ENCODE data around the gene LRRC56.
A peak's percentile ranks its signal among the peaks of the same experiment; 100 is the strongest.

The LRRC56 gene, protein sequence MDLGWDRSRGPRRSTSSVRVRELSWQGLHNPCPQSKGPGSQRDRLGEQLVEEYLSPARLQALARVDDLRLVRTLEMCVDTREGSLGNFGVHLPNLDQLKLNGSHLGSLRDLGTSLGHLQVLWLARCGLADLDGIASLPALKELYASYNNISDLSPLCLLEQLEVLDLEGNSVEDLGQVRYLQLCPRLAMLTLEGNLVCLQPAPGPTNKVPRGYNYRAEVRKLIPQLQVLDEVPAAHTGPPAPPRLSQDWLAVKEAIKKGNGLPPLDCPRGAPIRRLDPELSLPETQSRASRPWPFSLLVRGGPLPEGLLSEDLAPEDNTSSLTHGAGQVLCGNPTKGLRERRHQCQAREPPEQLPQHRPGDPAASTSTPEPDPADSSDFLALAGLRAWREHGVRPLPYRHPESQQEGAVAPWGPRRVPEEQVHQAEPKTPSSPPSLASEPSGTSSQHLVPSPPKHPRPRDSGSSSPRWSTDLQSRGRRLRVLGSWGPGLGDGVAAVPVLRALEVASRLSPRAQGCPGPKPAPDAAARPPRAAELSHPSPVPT

DNA sequence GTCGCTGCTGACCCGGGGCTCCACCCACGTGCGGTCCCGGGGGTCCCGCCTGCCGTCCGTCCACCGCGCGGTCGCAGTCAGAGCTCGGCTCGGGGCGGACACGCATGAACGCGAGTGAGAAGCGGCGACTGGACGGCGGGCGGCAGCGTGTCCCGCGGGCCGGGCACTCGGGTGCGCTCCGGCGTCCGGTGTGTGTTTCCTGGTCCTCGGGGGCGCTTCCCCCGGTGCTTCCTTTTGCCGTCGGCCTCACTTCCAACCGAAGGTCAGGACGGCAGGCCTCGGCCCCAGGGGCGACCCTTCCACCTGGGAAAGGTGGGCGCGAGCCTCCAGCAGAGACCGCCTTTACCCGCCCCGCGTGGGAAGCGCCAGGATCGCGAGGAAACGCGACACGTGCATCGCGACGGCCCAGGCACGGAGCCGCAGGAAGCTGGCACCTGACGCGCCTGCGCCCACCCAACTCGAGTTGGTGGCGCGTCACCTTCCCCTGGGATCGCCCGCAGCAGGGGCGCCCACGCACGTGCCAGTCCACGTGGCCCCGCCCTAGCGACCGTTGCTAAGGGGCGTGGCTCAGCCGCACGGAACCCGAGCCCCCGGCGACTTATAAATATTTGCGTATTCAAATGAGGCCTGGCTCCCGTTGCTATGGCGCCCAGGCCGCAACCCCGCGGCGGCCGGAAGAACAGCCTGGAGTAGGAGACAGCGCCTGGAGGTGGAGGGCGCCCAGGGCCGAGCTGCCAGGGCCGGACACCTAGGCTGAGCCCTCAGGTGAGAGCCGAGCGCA, at the start of gene LRRC56:
TSS of gene LRRC56 (plus strand) at position 687 of the 781 bp plus-strand sequence. CDS start 3,158 bp downstream, outside the sequence.
- H3K27ac ChIP-seq, result peak within 1 kb of the TSS in 20 of 21 experiments; percentile 0 to 96 (median 88)
- H3K4me3 ChIP-seq, result peak within 1 kb of the TSS; percentile 57 to 88 (median 83)

DNA sequence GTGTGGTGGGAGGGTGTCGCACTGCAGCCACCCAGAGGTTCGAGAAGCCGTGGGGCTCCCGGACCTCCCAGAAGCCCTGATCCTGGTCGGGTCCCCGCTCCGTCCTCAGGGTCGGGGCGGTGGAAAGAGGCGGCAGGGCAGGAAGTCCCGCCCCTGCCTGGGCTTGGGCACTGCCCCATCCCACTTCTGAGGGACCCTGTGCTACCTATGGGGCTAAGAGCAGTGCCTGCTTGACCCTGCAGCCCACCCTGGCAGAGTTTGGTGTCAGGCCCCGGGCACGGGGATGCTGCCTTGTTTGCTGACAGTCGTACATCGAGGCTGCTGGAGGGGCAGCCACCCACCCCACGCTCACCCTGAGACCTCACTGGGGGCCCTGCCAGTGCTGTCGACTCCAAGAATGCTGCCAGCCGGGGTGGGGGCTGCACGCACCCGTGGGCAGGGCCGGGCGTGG, 49.7 kb upstream of the LRRC56 start:
- H3K4me3 ChIP-seq, result no peak overlapping the region
- peak overlapping the region in 1 of 21 experiments; percentile 1 for H3K27ac ChIP-seq

DNA sequence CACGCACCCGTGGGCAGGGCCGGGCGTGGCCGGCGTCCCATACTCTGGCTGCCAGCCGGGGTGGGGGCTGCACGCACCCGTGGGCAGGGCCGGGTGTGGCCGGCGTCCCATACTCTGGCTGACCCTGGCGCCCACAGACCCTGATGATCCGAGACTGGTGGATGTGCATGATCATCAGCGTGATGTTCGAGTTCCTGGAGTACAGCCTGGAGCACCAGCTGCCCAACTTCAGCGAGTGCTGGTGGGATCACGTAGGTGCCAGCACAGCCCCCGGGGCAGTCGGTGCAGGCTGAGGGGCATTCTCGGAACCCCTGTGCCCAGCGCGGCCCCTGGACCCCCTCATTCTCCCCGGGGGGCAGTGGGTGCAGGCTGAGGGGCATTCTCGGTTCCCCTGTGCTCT, 49.3 kb upstream of the LRRC56 start:
- peak overlapping the region in 1 of 21 experiments; percentile 1 for H3K27ac ChIP-seq
- no peak overlapping the region for H3K4me3 ChIP-seq

DNA sequence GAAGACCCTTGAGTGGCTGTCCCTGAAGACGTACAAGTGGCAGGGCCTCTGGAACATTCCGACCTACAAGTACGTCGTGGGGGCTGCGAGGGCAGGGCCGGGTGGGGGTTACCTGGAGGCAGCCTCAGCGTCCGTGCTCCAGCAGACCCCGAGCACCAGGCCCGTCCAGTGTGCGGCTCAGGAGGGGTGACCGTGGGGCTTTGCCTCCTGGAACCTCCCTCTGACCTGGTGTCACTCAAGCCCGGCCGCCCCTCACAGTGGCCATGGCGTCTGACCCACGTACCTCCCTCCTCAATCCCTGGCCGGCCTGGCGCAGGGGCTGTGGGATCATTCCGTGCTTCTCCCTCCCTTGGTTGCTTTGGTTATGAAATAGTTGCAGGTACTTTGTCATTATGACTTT, 48.7 kb upstream of the LRRC56 start:
- Histone ChIP-seq H3K4me3 (no peak overlapping the region), H3K27ac (no peak overlapping the region)

DNA sequence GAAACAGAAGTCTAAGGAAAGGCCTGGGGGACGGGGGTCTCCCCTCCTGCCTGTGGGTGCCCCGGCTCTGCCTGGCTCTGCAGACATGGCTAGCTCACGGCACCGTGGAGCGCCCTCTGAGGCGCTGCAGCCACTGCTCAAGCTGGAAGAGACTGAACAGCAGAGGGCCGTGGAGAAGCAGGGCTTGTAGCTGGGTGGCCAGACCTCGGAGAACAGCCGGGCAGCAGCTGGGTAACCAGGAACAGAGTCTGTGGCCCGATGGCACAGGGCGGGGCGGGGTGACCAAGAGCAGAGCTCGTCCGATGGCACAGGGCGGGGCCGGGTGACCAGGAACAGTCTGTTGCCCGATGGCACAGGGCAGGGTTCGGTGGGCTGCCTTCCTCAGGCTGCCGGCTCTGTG, 48.3 kb upstream of the LRRC56 start:
- H3K27ac ChIP-seq, result no peak overlapping the region
- no peak overlapping the region for H3K4me3 ChIP-seq

DNA sequence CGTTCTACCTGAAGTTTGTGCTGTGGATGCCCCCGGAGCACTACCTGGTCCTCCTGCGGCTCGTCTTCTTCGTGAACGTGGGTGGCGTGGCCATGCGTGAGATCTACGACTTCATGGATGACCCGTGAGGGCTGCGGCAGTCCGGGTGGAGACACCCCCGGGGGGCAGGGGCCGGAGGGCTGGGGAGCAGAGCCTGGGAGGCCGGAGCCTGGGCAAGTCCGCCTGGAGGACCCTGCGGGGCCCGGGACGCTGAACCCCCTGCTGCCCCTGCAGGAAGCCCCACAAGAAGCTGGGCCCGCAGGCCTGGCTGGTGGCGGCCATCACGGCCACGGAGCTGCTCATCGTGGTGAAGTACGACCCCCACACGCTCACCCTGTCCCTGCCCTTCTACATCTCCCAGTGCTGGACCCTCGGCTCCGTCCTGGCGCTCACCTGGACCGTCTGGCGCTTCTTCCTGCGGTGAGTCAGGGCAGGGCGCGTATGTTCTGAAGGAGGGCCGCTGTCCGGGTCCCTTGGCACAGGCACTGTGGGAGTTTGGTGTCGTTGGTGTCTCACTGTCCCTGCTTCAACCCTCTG, 47.6 kb upstream of the LRRC56 start:
- H3K27ac ChIP-seq, result no peak overlapping the region
- no peak overlapping the region for H3K4me3 ChIP-seq

DNA sequence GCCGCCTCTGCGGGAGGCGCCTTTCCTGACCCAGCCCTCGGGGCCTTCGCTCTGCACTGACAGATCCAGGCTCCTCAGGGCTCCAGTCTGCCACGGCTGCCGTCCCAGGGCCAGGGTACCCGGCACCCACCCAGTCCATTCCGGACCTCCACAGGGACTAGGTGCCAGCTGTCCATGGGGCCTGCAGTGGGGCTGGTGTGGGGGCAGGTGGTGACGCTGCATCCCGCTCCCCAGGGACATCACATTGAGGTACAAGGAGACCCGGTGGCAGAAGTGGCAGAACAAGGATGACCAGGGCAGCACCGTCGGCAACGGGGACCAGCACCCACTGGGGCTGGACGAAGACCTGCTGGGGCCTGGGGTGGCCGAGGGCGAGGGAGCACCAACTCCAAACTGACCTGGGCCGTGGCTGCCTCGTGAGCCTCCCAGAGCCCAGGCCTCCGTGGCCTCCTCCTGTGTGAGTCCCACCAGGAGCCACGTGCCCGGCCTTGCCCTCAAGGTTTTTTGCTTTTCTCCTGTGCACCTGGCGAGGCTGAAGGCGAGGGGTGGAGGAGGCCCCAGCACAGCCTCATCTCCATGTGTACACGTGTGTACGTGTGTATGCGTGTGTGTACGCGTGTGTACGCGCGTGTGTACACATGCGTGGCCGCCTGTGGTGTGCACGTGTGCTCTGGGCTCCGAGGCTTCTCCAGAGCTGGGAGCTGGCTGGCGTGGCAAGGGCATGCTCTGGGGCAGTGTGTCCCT, 47.0 kb upstream of the LRRC56 start:
- H3K27ac ChIP-seq, result no peak overlapping the region
- H3K4me3 ChIP-seq, result no peak overlapping the region

DNA sequence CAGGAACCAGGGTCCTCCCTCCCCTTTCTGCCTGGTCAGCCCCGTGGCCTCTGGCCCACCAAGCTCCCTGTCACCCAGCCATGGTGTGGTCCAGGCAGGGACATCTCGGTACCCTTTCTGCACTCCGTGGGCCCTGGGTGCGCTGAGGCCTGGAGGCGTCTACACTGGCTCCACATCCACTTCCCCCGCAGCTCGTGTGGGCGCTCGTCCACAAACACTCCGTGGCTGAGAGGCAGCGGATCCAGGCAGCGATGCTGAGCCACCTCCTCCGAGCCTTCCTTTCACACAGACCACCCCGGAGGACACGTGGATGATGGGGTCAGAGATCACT, 46.4 kb upstream of the LRRC56 start:
- Histone ChIP-seq H3K4me3 (no peak overlapping the region), H3K27ac (no peak overlapping the region)

DNA sequence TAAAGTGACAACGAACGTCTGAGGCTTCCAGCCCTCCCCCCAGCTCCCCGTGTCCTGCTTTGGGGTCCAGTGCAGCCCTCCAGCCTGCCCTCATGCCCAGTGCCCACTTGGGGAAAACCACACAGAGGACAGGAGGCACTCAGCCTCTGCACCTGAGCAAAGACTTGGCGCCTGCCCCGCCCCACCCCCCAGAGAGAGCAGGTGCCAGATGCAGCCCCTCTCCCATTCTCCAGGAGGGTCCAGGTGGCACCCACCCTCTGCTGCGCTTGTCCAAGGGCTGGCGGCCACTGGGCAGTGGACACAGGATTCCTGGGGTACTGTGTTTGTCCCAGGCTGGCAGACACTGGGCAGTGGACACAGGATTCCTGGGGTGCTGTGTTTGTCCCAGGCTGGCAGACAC, 46.0 kb upstream of the LRRC56 start:
- Histone ChIP-seq H3K27ac (no peak overlapping the region), H3K4me3 (no peak overlapping the region)

DNA sequence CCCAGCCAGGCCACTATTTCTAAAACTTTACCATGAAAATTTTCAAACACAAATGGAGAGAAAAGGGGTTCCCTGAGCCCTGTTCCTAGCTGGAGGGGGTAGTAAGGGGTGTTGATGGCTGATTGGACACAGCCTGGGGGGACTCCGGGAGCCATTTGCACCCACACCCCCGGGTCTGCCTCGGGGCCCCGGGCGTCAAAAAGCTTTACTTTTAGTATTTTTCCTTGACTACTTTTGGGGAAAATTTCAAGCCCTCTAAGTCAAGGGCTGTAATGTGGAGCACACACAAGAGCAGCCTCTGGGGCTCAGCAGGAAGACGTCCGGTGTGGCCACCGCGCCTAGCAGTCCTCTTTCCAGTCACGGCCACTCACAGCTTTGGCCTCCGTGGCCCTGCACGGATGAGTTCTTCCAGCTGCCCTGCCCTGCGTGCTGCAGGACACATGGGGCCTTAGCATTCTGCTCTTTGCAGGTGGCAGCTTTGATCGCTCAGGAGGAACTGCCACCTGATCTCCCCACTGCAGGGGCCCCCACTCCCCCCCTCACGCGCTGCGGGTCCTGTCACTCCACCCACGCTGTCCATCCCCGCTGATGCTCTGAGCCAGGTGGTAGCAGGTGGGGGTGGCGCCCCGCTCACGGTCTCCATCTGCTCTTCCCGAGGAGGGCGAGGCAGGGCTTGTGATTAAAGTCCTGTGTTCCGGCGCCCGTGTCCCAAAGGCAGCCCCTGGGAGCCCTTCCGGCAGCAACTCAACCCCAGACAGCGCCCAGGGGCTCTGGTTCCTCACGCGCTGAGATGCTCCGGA, 44.7 kb upstream of the LRRC56 start:
- Histone ChIP-seq H3K27ac (no peak overlapping the region), H3K4me3 (no peak overlapping the region)

DNA sequence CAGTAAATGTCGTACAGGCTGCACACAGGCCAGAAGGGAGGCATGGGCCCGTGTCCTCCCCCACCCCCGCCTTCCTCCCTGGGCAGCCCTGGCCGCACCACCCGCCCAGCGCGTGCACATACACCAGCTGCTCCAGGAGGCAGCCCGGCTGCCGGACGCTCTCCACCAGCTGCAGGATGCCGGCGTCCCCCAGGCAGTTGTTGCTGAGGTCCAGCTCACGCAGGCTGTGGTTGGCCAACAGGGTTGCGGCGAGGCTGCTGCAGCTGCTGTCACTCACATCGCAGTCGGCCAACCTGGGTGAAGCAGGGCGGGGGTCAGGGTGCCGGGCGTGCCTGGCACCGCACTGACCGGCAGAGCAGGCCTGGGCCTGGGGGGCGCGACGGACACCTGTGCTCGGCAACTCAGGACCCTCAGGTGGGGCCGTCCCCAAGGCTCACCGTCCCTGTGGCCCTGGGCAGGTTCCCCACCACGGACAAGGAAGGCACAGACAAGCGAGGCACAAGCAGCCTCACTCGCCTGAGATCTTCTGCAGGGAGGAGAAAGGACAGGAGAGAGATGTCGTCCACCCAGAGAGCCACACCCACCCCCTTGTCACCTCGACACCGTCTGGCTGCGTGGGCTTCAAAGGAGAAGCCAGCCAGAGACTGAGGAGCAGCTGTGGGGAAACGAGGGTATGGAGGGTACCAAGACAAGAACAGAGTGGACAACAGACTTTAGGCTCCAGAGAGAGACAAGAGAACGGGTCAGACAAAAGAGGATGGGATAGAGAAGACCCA, 42.4 kb upstream of the LRRC56 start:
- no peak overlapping the region for H3K4me3 ChIP-seq
- peak overlapping the region in 1 of 21 experiments; percentile 26 for H3K27ac ChIP-seq

DNA sequence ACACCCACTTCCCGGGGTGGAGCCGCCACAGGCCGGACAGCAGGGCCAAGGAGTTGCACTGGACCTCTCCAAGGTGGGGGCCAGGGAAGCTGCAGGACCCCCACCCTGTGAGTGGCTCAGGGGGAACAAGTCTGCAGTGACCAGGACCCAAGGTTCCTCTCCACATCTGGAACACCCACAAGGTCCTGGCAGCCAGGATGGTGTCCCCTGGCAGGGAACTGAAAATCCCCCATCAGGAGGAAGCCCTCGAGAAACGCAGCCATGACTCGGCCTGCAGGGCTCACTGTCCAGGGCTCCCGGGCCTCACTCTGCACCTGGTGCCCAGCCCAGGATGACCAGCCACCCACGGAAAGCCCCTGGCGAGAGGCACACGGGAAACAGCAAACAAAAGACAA, 41.8 kb upstream of the LRRC56 start:
- Histone ChIP-seq H3K4me3 (no peak overlapping the region), H3K27ac (peak overlapping the region in 1 of 21 experiments; percentile 26)

DNA sequence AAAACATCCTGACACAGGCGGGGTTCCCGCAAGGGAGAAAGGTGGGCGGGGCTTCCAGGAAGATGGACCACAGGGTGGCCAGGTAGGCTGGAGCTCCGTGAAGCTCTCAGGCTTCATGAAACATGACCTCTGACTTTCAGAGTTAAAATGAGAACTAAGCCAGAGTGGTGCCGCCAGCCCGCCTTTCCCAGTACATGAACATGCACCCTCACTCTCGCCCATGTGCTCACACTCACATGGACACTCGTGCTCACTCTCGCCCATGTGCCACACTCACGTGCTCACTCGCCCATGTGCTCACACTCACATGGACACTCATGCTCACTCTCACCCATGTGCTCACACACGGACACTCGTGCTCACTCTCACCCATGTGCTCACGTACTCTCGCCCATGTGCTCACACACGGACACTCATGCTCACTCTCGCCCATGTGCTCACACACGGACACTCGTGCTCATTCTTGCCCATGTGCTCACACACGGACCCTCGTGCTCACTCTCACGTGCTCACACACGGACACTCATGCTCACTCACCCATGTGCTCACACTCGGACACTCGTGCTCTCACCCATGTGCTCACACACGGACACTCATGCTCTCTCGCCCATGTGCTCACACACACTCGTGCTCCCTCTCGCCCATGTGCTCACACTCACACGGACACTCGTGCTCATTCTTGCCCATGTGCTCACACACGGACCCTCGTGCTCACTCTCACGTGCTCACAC, 40.3 kb upstream of the LRRC56 start:
- Histone ChIP-seq H3K27ac (no peak overlapping the region), H3K4me3 (no peak overlapping the region)

DNA sequence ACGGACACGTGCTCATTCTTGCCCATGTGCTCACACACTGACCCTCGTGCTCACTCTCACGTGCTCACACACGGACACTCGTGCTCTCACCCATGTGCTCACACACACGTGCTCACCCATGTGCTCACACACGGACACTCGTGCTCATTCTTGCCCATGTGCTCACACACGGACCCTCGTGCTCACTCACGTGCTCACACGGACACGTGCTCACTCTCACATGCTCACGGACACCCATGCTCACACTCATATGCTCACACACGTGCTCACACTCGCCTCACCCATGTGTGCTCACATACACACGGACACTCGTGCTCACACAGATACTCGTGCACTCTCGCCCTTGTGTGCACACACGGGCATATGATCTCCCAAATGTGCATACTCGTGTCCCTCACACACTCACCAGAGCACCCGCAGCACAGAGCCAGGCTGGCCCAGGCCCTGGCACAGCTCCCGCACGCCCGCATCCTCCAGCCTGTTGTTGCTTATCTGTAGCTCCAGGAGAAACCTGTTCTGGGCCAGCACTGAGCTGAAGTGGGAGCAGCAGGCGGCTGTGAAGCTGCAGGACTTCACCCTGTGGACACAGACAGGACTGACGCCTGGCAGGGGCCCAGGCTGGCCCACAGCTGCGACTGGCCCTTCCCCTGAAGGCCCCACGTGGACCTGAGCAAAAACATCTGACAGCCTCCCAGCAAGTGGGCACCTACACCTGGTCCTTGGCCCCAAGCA, 39.6 kb upstream of the LRRC56 start:
- H3K27ac ChIP-seq, result no peak overlapping the region
- no peak overlapping the region for H3K4me3 ChIP-seq

DNA sequence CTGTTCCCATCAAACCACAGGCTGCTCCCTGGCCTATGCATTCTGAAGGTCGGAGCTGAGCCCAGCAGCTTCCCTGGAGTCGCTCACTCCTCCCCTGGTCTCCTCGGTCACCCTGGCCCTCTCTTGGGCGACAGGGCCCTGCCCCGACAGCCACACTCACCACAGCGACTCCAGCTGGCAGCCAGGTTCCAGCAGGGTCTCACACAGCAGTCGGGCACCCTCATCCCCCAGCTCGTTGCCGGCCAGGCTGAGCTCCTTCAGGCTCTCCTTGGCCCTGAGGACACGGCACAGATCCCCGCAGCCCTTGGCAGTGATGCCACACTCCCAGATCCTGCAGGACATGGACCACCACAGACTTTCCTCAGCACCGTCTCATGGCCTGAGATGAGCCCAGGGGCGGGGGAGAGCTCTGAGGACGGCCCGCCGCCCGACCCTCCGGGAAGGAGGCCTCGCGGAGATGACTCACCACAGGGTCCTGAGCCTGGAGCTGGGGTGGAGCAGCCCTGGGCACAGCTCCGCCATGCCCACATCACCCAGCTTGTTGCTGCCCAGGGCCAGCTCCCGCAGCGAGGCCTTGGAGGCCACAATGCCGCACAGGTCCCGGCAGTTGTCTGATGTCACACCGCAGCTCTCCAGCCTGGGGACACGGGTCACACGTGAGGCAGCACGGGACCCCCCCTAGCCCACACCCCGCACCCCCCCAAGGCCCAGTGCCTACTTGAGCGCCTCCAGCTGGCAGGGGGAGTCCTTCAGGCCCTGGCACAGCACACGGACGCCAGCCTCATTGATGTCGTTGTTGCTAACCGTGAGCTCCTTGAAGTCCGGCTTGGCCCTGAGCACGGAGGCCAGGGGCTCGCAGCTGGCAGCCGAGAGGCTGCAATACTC, 38.8 kb upstream of the LRRC56 start:
- Histone ChIP-seq H3K4me3 (no peak overlapping the region), H3K27ac (peak overlapping the region in 1 of 21 experiments; percentile 27)
